SHP77 (cell line): ENCODE results near the gene BCL10.
A peak's percentile ranks its signal among the peaks of the same experiment; 100 is the strongest.

Source experiments
- DNase-seq, 2 experiments: peaks; one replicate each; lab custom pipeline; 2025; lab: John Stamatoyannopoulos, UW

Gene BCL10

DNA sequence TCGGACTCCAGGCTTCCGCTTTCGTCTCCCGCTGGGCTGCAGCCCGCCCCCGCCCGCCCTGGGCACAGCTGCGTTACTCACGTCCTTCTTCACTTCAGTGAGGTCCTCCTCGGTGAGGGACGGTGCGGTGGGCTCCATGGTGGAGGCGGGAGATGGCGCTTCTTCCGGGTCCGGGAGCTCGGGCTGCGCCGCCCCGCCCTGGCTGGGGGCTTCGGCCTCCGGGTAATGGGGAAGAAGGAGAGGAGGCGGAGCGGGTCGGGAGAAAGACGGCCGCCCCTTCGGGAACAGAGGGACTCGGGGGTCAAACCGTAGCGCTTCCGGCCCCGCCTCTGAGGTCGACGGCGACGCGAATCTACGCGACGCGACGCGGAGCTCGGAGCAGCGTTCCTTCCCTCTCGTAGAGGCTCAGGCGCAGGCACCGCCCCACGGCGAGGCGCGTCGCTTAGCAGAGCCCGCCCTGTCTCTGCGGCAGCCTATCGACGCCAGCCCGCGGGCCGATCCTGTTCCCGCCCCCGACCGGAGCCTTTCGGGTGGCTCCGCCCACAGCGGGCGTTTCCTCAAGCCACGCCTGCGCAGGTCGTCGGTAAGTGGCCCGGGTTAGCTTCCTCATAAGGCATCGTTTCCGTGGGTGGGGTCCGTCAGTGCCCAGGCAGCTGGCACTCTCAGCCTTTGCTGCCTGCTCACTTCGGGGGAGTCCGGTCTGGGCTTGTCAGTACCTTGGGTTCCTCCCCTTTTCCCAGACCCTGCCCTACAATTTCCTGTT is at the start of gene BCL10:
TSS of gene BCL10 (minus strand) at position 418 of the 763 bp plus-strand sequence. CDS start at position 138, 280 bp downstream.
- peak; percentile 96 to 100 for DNase-seq

DNA sequence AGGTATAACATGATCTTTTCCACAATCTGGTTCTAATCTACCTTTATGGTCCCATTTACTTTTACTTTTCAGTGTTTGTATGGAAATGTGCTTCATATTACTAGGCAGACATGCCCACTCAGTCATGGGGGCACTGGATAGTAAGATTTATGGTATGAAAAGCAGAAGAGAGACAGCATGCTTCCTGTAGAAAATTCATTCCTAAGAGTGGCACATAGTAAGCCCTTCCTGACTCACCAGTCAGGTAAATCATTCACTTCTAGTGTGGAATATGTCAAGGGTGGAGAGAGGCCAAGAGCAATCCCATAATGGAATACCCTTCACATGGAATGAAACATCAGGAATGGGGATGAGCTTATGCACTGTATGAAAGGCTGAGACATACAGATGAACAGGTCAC is 49.5 kb upstream of the BCL10 start:
- DNase-seq, result no peak

GRCh38 chr1:85323770-85324169 is 47.3 kb upstream of the BCL10 start:
- DNase-seq, result no peak

GRCh38 chr1:85322655-85323054 is 46.2 kb upstream of the BCL10 start:
- DNase-seq, result no peak

DNA sequence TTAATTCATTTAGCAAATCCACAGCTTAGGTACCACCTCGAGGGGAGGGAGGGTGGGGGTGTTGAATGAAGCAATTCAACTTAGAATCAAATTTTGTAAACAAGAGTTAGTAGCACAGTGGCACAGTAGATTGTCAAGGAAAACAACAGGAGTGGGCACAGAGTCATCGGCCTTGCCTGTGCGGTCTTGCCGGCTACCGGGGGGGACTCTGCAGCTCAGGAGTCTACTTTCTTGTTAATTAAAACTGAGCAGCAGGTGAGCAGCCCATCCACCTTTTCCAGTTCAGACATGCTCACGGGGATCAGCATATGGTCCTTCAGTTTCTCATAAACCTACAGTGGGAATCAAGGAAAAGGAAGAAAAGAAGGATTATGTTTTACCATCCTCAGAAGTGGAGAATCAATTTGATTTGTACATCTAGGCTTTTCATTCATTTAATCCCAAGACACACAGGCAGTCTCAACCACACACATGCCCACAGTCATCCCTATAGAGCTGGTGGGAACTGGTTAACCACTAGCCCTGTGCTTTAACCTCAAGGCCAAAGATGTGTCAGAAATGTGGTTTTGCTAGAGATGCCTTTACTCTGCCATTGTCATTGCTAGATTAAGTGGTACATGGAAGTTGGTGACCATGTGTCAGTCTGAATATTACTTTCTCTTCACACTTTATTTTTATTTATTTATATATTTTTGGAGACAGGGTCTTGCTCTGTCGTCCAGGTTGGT is 45.0 kb upstream of the BCL10 start:
- DNase-seq, result no peak

DNA sequence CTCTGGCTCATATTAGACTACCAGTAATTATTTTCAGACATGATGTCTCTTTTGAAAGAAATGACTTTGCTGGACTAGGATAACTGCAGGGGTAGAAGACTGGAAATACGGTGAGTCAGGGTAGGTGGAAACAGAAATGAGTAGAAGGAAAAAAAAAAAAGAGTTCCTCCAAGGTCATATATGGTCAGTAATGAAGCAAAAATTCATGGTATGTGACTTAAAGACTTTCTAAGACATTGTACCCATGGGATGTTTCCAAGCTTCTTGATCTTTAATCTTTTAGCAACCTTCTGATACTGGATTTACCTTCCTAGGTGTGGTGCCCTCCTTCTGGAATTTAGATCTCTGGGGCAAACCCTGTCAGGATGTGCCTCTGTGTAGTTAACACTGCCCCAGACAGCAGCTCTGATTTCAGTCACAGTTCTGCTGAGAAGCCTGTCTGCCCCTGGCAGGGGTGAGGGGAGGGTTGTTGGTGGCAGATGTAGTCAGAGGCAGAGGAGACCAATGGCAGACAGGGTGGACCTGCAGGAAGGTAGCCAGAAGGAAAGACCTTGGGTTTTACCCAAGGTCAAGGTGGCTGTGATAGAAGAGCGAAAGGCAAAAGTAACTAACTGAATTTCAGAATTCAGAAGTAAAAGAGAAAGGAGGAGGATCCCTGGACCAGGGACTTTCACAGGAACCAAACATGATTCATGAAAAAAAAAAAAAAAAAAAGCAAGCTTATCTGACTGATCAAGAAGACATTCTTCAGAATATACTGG is 44.1 kb upstream of the BCL10 start:
- no peak for DNase-seq

DNA sequence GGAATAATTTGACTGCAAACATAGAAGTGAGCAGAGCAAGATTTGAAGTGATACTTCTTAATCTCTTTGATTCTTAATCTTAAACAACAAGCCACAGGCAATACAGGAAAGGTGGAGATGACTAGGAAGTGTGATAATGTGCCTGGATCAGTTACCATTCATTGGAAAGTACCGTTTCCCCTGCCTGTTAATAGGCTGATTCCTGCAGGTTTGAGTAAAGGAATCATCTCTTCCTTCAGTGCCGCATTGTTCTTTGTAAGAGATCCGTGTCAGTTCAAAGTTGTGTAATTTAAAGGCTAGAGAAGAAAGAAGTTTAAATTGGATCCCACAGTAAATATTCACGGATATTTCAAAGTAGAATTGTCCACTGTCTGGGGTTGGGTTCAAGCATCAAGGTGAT is 43.5 kb upstream of the BCL10 start:
- no peak for DNase-seq

GRCh38 chr1:85319491-85319890 is 43.1 kb upstream of the BCL10 start:
- DNase-seq, result no peak

- no peak for DNase-seq
Observed at GRCh38 chr1:85318217-85318616, 41.8 kb upstream of the BCL10 start.

GRCh38 chr1:85317560-85317959 is 41.1 kb upstream of the BCL10 start:
- no peak for DNase-seq

GRCh38 chr1:85316321-85316720 is 39.9 kb upstream of the BCL10 start:
- DNase-seq, result no peak

DNA sequence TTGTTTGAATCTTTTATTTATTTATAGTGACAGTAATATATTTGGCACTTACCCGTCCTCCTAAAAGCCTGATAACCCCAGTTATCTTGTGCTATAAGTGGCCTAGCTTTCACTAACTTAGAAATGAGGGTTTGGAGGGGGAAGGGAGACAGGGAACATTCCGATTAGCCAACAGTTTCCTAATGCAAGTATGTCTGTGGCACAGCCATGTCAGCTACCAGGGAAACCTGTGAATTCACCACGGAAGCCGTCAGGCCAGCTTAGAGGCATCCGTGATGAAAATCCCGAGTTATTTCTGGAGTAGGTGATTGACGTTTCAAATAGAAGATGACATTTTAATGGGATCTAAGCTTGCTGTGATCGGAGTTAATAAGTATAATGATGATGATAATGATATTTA is 39.4 kb upstream of the BCL10 start:
- no peak for DNase-seq

DNA sequence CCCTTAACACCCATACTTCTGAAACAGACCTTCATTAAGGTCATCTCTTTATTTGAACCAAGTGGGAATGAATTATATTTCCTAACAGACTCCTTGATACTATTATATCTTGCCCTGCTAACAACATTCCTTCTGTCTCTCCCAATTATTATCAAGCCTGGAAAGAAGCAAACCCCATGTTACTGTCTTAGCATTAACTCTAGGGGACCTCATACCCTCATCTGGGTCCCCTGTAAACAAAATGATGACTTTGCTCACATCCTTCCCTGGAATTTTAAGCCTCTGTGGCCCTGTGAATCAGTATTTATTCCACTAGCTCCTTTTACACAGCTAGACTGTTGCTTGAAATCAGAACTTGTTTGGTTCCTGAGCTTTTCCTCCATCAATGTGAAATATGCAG is 38.3 kb upstream of the BCL10 start:
- no peak for DNase-seq

- DNase-seq, result no peak
Observed at GRCh38 chr1:85313888-85314696, 37.7 kb upstream of the BCL10 start.

- DNase-seq, result no peak
Observed at GRCh38 chr1:85311818-85312217, 35.4 kb upstream of the BCL10 start.

DNA sequence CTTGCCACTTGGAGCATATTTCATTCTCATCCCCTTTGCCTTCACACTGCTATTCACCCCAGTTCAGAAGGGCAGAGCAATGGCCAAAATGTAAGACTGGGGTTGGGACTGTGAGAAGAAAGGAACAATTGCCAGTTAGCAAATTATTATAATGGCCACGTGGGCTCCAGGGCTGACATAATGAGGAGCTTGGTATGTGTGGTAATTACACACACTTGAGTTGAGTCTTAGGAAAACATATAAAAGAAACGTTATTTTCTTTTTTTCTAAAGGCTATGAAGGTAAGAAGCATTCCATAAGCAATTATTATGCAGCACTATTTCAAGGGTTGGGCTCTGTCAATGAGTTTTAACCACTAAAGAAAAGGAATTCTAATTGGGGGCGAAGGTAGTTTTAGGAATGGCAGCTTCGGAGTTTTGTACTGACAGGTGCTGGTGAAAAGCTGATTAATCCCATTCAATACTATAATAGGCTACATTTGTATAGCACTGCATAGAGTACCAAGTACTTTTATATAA is 32.5 kb upstream of the BCL10 start:
- no peak for DNase-seq

- DNase-seq, result peak; percentile 62 to 68
Observed at GRCh38 chr1:85307987-85308832, 31.8 kb upstream of the BCL10 start.

DNA sequence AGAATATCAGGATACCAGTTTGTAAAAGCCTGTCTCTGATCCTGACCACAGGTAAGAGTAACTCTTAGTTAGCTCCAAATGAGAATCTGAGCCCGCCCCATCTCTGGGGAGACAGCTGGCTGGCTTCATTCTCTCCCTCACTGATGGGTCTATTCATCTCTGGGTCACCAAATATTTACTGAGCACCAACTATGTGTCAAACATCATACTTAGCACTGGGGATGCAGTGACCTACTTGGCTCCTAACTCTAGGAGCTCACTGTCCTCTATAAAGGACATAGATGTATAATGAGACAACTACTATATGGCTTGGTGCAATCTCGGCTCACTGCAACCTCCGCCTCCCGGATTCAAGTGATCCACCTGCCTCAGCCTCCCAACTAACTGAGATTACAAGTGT is 29.8 kb upstream of the BCL10 start:
- no peak for DNase-seq

DNA sequence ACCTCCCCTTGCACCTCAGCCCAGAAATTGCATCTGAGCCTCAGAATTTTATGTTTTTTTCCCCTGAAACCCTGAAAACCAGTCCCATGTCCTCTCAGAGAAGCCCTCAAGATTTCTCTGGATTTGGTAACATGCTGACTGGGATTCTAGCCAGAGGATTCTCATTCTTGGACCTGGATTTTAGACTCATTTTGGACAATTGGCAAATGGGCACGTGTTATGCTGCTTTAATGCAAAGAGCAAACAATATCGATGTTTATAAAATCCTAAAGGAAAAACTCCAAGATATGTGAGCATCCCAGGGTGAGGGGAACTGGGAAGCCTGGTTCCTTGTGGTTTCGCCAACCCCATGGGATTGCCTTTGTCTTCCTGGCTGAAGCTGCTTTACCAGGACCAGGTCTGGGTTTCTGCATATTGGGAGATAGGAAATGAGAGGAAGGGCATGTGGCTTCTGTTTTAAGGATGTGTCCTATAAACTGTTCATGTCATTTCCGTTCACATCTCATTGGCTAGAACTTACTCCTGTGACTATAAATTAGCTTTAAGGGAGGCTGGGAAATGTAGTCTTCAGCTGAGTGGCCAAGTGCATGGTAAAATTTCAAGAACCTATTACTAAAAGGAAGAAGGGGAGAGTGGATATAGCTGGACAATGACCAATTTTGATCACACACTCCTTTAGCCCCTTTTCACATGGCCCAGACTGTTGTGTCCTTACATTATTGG is 27.2 kb upstream of the BCL10 start:
- DNase-seq, result no peak

DNA sequence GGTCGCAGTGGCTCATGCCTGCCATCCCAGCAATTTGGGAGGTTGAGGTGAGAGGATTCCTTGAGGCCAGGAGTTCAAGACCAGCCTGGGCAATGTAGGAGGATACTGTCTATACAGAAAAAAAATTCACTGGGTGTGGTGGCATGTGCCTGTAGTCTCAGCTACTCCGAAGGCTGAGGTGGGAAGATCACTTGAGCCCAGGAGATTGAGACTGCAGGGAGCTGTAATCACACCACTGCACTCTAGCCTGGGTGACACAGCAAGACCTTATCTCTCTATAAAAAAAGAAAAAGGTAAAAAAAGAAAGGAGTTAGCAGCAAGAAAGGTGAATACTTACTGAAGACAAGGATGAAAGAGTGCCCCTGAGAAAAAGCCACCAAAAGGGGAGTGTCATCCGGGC is 23.7 kb upstream of the BCL10 start:
- DNase-seq, result no peak
